SW 1271 (cell line): ENCODE data around the gene CLPX.
"Not testable (repeated sequence)": the region's sequence is repeated elsewhere in the genome, so short reads cannot be mapped to it uniquely, and the experiment has no call there.

Experiments used
- DNase-seq, 2 experiments: peaks; one replicate each; lab custom pipeline; 2025; lab: John Stamatoyannopoulos, UW

The CLPX gene

DNA sequence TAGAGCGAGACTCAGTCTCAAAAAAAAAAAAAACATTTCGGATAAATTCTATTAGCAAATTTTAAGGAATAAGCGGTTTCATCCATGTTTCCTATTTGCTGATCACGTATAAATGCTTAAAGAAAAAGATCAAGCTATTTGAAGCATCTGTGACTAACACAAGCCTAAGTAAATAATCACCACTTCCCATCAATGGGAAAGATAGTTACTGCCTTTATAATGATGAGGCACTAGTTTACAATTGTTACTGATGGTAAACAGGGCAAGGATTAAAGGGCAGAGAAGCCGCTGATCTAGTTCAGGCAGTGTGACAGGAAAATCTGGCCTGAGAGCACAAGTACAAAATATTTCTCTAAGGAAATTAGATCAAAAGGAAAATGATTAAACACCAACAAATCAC is 13.7 kb downstream of the CLPX start:
- no peak for DNase-seq

DNA sequence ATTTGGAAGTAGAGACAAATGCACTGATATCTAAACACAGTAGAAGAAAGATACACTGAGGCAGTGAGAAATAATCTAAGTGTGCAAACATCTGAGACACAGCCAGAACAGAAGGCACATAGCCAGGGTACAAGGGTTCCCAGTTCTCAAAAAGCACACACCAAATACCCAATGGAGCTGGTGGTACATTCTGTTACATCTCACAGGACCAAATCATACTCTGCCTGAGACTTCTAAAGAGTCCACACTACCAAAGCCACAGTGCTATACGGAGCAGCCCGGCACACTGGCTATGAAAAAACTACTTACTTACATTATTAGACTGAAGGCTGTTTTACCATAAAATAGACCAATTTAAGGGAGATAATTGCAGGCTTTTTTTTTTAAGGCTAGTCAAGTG is 19.3 kb downstream of the CLPX start:
- DNase-seq, result no peak

DNA sequence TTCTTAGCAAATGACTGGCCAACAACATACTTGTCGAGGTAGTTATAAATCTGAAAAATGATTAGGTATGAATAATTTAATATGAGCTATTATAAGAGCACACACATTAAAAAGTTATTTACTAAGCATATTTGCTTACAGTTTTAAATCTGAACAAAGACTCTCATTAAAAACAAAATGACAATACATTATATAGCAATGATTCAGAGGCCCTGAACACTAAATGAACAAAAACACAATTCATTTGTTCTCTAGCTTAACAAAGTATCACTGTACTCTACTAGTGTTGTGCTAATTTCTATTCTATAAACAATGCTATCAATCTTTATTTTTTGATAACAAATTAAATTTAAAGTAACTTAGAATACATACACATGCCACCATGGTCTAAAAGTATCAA is 21.0 kb downstream of the CLPX start:
- DNase-seq, result no peak

DNA sequence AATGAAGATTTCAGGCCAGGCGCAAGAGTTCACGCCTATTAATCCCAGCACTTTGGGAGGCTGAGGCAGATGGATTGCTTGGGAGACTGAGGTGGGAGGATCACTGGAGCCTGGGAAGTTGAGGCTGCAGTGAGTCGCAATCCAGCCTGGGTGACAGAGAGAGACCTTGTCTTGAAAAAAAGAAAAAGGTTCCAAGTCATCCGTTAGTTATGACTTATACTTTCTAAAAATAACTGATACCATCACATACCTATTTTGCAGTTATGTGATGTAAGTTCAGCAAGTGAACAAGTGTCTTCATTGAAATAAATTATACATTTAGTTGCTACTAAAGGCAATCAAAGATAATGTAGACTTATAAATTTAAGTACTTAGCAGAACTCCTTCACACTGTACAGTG is 22.1 kb downstream of the CLPX start:
- no peak for DNase-seq

DNA sequence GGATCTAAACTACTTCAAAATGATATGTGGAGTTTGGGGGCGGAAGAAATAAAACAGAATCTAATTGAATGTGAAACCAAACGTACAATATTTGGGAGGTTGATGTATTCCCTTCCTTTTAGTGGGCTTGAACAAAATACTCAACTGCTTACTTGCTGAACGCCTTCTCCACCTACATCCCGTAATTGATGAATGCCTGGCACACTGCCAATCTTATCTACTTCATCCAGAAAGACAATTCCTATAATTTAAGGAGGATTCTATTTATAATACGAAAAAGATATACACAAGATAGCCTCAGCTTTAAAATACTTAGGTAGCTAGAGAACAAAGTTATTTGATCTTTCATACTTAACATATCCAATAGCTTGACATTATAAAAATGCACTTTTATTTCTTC is 28.4 kb downstream of the CLPX start:
- DNase-seq, result no peak

DNA sequence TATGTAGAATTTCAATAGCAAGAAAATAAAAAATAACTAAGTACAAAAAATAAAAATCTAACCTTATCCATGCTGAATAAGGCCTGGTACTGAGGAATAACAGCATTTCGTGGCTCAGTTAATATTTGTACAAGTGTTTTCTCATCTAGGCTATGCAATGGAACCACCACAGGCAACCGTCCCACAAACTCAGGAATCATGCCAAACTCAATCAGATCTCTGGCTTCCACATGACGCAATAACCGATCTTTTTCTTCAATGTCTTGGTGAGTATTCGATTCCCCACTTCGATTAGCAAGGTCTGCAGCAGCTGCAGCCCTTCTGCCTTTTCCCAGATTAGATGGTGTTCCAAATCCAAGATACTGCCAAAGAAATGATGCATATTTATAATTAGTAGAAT is 30.4 kb downstream of the CLPX start:
- DNase-seq, result no peak

DNA sequence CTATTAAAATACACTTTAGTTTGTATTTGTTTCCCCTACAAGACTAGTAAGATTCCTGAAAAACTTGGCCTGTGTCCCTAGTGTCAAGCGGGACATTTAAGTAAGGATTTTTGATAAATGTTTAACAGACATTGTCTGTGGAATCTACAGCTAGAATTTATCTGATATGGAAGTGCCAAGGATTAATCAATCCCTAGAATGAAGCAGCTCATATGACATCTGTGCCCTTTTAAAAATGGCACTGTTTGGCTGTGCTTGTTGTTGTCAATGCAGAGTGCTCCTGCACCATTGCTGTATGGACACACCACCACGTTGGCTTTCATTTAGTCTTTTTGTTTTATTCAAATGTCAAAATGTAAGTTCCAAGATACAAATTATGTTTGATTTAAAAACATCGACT is 37.2 kb downstream of the CLPX start:
- no peak for DNase-seq

DNA sequence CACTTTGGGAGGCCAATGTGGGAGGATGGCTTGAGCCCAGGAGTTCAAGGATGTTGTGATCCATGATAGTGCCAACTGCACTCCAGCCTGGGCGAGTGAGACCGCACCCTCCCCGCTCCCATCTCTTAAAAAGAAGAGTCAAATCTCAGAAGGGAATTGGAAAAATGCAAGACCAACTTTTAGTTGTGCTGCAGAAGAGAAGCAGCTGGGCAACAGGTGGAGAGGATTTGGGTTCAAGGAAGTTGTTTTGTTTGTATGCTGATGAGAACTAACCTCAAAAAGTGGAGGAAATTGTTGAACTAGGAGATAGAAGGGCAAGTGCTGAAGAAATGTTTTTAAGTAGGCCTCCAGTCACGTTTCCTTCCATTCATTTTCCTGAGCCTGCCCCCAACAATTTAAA is 38.7 kb downstream of the CLPX start:
- no peak for DNase-seq

DNA sequence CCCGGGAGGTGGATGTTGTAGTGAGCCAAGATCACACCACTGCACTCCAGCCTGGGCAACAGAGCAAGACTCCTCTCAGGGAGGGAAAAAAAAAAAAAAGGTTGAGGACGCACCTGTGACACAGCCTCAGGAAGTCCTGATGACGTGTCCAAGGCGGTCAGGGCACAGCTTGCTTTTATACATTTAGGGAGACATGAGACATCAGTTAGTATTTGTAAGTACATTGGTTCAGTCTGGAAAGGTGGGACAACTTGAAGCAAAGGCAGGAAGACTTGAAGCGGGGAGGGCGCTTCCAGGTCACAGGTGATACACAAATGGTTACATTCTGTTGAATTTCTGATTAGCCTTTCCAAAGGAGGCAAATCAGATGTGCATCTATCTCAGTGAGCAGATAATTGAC is 46.5 kb downstream of the CLPX start:
- DNase-seq, result not testable (repeated sequence)

DNA sequence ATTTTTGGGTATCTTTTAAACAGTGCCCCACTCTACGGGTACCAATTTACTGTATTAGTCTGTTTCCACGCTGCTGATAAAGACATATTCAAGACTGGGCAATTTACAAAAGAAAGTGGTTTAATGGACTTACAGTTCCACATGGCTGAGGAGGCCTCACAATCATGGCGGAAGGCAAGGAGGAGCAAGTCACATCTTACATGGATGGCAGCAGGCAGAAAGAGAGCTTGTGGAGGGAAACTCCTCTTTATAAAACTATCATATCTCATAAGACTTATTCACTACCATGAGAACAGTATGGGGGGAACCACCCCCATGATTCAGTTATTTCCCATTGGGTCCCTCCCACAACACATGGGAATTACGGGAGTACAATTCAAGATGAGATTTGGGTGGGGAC is 47.2 kb downstream of the CLPX start:
- not testable (repeated sequence) for DNase-seq

DNA sequence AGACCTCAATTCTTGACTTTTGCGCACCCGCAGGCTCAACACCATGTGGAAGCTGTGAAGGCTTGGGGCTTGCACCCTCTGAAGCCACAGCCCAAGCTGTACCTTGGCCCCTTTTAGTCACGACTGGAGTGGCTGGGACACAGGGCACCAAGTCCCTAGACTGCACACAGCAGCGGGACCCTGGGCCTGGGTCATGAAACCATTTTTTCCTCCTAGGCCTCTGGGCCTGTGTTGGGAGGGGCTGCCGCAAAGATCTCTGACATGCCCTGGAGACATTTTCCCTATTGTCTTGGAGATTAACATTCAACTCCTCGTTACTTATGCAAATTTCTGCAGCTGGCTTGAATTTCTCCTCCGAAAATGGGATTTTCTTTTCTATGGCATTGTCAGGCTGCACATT is 48.1 kb downstream of the CLPX start:
- DNase-seq, result not testable (repeated sequence)

DNA sequence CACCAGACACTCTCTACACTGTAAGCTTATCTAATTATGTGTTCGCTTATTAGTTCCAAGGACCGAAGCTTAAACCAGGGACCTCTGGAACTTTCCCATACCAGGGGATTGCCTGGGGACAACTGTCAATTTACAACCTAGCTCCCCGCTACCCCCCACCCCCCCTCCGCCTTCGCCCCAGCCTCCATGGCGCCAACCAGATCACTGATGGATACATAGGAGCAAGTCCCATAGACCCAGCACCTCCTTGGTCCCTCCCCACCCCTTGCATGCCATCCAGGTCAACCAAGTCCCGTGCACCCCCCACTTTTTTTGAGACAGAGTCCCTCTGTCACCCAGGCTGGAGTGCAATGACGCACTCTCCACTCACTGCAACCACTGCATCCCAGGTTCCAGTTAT is 50.6 kb downstream of the CLPX start:
- DNase-seq, result no peak

DNA sequence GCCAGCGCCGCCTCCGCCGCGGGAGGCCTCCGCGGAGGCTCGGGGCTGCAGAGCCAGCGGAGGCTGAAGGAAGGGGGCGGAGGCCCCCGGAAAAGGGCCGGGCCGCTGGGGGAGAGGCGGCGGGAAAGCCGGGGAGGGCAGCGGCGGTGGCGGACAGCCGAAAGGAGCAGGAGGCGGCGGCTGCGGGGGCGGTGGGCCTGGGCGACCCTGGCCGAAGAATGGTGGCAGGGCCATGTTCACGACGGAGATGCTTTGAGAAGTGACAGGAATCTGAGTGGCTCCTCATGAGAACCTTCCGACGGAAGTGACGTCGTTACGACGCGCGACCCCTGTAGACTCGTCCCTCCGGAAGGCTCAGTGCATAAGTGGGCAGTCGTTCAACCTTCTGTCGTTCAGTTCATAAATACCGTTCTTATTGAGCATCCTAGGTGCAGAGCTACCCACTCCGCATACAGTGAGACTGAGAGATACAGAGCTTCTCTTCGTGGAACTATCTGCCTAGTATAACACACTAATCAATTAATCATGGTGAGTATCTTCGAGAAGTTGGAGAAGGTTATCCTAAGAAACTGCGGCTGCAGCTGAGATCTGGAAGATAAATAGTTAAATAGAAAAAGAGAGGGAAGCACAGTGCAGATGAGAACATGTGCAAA is 51.5 kb downstream of the CLPX start, which contains the start of gene PDCD7:
PDCD7 (minus strand) TSS at position 261 of the 653 bp plus-strand sequence; CDS start at position 234, 27 bp downstream.
- peak; percentile 82 to 97 for DNase-seq

DNA sequence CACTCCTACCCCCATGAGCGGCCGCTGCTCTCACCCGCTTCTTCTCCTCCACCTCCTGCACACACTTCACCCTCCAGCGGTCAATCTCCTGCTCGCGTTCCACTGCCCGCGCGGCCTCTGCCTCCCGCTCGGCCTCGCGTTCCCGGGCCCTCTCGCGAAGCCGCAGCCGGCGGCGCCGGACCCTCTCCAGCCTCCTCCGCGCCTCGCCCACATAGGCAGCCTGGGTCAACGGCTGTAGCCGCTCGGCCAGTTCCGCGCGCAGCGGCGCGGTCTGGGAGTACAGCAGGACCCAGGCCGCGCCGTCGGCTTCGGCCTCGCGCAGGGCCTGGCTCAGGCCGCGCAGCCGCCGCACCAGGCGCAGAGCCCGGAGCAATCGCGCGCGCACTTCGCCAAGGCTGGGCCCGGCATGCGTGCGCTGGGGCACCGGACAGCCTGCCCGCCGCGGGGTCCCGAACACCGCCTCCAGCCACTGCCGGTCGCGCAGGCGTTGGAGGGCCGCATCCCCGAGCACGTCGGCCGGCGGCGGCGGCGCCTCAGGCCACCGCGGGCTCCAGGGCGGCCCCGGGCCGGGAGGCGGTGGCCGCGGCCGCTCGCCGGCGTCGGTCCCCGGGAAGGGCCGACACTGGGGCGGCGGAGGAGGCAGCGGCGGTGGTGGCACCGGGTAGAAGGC is 52.1 kb downstream of the CLPX start:
- DNase-seq, result peak in 1 of 2 experiments; percentile 16

DNA sequence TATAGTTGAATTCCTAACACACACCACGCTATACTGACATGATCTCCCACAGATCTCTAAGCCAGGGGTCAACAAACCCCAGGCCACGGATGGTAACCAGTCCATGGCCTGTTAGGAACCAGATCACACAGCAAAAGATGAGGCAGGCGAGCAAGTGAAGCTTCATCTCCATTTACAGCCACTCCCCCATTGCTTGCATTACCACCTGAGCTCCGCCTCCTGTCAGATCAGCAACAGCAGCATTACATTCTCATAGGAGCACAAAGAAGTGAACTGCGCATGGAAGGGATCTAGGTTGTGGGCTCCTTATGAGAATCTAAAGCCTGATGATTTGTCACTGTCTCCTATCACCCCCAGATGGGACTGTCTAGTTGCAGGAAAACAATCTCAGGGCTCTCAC is 54.2 kb downstream of the CLPX start:
- DNase-seq, result no peak

DNA sequence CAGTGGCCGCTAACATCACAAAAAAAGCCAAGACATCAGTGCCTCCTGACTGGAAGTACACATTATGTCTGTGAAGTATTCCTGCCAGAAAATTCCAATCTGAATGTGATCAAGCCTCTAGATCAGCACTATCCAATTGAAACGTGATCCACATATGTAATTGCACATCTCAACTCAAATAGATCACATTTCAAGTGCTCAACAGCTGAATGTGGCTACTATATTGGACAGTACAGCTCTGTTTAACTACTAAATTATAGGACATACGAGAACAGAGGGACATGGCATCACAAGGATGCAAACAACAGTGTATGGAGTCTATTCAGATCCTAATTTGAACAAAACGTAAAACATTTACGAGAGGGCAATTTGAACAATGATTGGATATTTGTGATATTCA is 69.6 kb downstream of the CLPX start:
- DNase-seq, result no peak

DNA sequence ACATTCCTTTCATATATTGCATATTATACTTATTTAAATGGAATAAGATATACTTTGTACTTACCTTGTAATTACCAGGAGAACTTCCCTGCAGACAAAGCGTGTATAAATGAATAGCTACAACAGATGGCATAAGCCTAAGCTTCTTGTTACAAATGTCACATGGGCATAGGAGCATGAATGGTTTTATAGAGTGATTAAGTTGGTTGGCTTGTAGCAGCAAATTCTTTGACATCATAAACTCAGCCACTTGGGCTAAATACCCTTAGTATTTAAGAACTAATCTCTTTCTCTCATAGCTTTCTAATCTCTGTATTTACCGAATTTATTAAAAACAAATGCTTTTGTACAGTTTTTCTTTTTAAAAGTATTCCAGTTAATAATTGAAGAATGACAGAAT is 70.1 kb downstream of the CLPX start, which contains the start of gene UBAP1L:
UBAP1L (minus strand) TSS at position 115 of the 400 bp plus-strand sequence. CDS start 8,985 bp downstream, outside the sequence.
- DNase-seq, result no peak

DNA sequence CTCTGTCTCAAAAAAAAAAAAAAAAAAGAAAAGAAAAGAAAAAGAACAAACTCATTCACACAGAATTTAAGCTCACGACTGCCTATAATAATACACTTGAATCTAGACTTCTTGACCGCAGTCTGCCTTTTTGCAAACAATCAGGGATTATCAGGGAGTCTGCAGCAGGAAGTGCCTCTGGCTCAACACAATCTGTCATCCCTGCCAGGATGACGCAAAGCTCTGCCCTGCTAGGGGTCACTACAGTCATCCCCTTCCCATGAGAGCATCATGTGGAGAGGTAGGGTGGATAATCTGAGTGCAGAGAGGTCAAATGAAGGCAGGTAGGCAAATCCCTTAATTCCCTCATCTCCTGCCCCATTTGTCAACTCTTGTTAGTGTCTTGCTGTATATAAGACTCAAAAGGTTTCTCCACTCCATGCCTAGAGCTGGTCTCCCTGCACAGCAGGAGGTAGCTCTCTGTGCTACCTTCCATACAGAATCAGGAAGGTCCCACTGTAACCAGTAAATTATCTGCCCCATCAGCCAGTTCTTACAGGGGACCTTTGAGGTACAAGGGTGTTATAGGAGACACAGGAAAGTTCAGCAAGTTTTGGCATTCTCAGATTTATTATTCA is 74.4 kb downstream of the CLPX start:
- DNase-seq, result no peak

DNA sequence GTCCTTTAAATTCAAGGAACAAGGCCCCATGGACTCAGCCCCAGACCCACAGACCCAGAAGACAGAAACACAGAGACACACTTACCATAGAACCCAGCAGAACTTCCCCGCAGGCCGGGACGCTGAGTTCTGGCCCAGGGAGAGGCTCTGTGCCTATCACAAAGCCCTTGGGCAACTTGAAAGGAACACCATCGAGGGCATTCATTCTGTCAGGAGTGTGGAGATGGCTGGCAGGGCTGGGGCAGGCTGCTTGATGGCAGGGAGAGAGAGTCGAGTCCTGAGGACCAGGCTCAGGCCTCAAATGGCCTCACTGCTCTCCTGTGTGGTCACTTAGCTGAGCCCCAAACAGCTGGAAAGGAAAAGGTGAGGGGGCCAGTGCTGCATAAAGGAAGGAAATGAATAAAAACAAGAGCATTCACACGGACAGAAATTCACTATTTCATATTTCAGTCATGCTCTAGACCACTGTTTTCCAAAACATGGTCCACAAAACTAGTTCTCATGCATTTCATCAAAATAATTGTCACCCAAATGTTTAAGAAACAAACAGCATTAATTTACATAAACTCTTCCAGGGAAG is 79.0 kb downstream of the CLPX start:
- no peak for DNase-seq

DNA sequence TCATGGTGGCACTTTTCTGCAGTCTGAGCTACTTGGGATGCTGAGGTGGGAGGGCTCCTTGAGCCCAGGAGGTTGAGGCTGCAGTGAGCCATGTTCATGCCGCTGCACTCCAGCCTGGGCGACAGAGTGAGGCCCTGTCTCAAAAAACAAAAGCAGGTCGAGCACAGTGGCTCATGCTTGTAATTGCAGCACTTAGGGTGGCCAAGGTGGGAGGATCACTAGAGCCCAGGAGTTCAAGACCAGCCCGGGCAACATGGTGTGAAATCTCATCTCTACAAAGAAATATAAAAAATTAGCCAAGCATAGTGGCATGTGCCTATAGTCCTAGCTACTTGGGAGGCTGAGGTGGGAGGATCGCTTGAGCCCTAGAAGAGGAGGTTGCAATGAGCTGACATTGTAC is 80.1 kb downstream of the CLPX start:
- no peak for DNase-seq

DNA sequence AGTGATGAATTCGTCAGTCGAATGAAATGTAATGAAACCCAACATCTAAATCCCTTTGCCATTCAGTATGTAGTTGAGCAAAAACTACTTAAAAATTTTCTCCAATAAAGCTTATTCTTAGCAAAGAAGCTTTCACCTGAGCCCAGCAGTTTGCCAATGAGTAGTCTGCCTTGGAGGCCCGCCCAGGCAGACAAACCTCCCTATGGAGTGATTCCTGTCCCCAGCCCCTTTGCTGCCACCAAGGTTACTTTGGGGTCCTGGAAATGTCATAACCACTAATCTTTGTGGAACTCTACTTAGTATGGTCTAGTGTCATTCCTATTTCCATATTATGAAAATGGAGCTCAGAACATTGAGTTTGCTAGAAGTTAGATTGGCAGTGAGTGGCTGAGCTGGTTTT is 82.2 kb downstream of the CLPX start:
- no peak for DNase-seq

DNA sequence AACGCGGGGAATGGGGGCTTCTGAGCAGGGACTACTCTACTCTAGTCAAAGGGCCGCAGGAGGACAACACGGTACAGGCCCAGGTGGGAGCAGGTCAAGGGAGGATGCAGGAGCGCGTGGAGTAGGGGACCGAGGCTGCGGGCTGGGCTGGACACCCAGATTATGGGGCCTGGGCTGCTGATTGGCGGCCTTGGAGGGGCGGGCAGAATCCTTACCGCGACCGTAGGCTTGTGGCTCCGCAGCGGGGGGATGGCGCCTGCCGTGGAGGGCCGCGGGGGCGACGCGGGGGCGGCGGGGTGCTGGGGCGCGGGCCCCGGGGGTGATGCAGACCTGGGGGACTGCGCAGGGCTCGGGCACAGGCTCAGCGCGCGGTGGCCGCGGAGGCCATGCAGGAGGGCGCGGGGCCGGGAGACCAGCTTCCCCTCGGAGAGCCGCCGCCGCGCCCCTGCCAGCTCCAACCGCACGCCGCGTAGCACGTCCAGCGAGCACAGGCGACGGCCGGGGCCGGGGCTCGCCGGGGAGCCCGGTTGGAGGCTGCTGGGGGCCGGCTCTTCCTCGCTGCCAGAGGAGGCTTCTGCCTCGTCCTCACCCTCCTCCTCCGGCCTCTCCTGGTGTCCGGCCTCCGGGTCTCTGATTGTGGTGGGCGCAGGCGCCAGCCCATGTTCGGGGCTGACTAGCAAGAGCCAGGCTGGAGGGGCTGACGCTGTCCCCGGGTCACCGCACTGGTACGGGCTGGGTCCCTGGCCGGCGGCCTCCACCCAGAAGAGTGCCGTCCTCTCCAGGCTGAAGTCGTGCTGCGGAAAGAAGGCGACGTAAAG is 83.0 kb downstream of the CLPX start:
- DNase-seq, result no peak
